ENCODE measurements around the gene STKLD1. TPM values are rescaled to one million over a fixed set of nuclear protein-coding genes. Genes with fewer than 3 reads are reported as not detected.

STKLD1 gene
- total RNA-seq, 1 donor = 0.72 TPM

- H4K20me1 ChIP-seq (ENCODE audit: insufficient read depth, low read length) = no peaks in the 10 kb centered on the region
- peak within 1 kb of the TSS; percentile 20 for H2AFZ ChIP-seq (ENCODE audit: low read length)
- no peak within 1 kb of the TSS for H3K4me3 ChIP-seq (ENCODE audit: insufficient read depth, low read length)
- TF ChIP-seq, protein P1, sequence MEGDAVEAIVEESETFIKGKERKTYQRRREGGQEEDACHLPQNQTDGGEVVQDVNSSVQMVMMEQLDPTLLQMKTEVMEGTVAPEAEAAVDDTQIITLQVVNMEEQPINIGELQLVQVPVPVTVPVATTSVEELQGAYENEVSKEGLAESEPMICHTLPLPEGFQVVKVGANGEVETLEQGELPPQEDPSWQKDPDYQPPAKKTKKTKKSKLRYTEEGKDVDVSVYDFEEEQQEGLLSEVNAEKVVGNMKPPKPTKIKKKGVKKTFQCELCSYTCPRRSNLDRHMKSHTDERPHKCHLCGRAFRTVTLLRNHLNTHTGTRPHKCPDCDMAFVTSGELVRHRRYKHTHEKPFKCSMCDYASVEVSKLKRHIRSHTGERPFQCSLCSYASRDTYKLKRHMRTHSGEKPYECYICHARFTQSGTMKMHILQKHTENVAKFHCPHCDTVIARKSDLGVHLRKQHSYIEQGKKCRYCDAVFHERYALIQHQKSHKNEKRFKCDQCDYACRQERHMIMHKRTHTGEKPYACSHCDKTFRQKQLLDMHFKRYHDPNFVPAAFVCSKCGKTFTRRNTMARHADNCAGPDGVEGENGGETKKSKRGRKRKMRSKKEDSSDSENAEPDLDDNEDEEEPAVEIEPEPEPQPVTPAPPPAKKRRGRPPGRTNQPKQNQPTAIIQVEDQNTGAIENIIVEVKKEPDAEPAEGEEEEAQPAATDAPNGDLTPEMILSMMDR (IDR thresholded peaks at IDR 0.05; ENCODE audit: extremely low read depth, low read depth, low read length) = peak; percentile 24
- peak; percentile 82 for DNase-seq (ENCODE audit: insufficient read length, low spot score, missing footprints)
- peaks cover 2% of the 10 kb centered on the region for H3K4me1 ChIP-seq (ENCODE audit: insufficient read depth, low read length)
- no peaks in the 10 kb centered on the region for H3K9me3 ChIP-seq (ENCODE audit: low read depth, low read length)
- no peaks in the 10 kb centered on the region for H3K36me3 ChIP-seq (ENCODE audit: insufficient read depth, low read length)
- peaks cover 7% of the 10 kb centered on the region for H3K79me2 ChIP-seq (ENCODE audit: insufficient read depth, low read length)
- peaks cover 2% of the 10 kb centered on the region for H3K27me3 ChIP-seq (ENCODE audit: insufficient read depth, low read length)
- H3K4me2 ChIP-seq (ENCODE audit: insufficient read depth, low read length) = no peak within 1 kb of the TSS
- no peak within 1 kb of the TSS for H3K27ac ChIP-seq (ENCODE audit: low read depth, low read length)
Measured at GRCh38 chr9:133421615-133422542, 45.7 kb downstream of the STKLD1 start, which contains the start of gene ADAMTS13. Gene ADAMTS13 (plus strand): TSS chr9:133422367. CDS start chr9:133422444, 77 bp downstream.

DNA sequence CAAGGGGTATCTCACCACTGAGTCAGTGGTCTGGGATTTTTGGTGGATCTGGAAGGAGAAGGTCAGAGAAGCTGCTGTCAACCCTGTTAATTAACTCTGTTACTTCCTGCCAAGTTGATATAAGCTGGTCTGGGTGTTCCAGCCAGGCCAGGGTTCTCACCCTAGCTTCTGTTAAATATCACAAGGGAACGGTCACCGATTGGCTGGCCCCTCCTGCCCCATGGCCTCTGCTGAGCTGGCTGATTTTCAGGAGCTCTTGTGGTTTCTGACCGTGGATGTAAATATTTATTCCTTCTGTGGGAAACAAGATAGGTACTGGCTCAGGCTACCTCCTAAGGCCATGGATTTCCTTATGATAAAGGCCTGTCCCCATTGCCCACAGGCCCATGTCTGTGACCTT lies 47.0 kb downstream of the STKLD1 start:
- no peak overlapping the region for H3K4me2 ChIP-seq (ENCODE audit: insufficient read depth, low read length)
- H4K20me1 ChIP-seq (ENCODE audit: insufficient read depth, low read length) = no peaks in the 10 kb centered on the region
- H3K4me3 ChIP-seq (ENCODE audit: insufficient read depth, low read length) = no peak overlapping the region
- H3K27me3 ChIP-seq (ENCODE audit: insufficient read depth, low read length) = peaks cover 15% of the 10 kb centered on the region
- H3K4me1 ChIP-seq (ENCODE audit: insufficient read depth, low read length) = no peaks in the 10 kb centered on the region
- no peak overlapping the region for H3K27ac ChIP-seq (ENCODE audit: low read depth, low read length)
- H3K79me2 ChIP-seq (ENCODE audit: insufficient read depth, low read length) = no peaks in the 10 kb centered on the region
- TF ChIP-seq, protein P1 (IDR thresholded peaks at IDR 0.05; ENCODE audit: extremely low read depth, low read depth, low read length) = no peak
- H2AFZ ChIP-seq (ENCODE audit: low read length) = no peak overlapping the region
- H3K9me3 ChIP-seq (ENCODE audit: low read depth, low read length) = no peaks in the 10 kb centered on the region
- no peaks in the 10 kb centered on the region for H3K36me3 ChIP-seq (ENCODE audit: insufficient read depth, low read length)
- DNase-seq (ENCODE audit: insufficient read length, low spot score, missing footprints) = peak; percentile 74

GRCh38 chr9:133424187-133424586 lies 48.0 kb downstream of the STKLD1 start:
- Histone ChIP-seq H4K20me1 (ENCODE audit: insufficient read depth, low read length) (no peaks in the 10 kb centered on the region), H3K4me2 (ENCODE audit: insufficient read depth, low read length) (no peak overlapping the region), H3K79me2 (ENCODE audit: insufficient read depth, low read length) (no peaks in the 10 kb centered on the region), H3K4me3 (ENCODE audit: insufficient read depth, low read length) (no peak overlapping the region), H3K36me3 (ENCODE audit: insufficient read depth, low read length) (no peaks in the 10 kb centered on the region), H3K27ac (ENCODE audit: low read depth, low read length) (no peak overlapping the region), H3K27me3 (ENCODE audit: insufficient read depth, low read length) (peaks cover 15% of the 10 kb centered on the region), H3K4me1 (ENCODE audit: insufficient read depth, low read length) (no peaks in the 10 kb centered on the region), H2AFZ (ENCODE audit: low read length) (no peak overlapping the region), H3K9me3 (ENCODE audit: low read depth, low read length) (no peaks in the 10 kb centered on the region)
- DNase-seq (ENCODE audit: insufficient read length, low spot score, missing footprints) = no peak
- TF ChIP-seq, protein P1 (IDR thresholded peaks at IDR 0.05; ENCODE audit: extremely low read depth, low read depth, low read length) = no peak

DNA sequence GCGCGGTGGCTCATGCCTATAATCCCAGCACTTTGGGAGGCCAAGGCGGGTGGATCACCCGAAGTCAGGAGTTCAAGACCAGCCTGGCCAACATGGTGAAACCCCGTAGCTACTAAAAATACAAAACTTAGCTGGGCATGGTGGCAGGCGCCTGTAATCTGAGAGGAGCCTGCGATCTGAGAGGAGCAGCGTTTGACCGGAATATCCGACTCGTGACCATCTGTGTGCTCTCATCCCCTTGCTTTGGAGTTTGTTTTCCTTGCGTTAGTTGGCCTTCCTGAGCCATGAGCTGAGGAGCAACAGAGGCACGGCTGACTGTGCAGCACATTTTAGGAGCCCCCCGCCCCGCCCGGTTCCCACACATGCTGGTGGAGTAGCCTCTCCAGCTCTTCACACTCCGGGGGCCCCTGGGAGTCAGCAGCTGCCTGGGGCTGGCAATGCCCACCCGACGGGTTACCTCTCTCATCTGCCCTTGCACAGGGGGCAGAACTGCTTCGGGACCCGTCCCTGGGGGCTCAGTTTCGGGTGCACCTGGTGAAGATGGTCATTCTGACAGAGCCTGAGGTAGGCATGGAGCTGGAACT lies 49.0 kb downstream of the STKLD1 start:
- no peaks in the 10 kb centered on the region for H3K36me3 ChIP-seq (ENCODE audit: insufficient read depth, low read length)

More for the DNA sequence above, 49.0 kb downstream of the STKLD1 start:
- TF ChIP-seq, protein P1 (IDR thresholded peaks at IDR 0.05; ENCODE audit: extremely low read depth, low read depth, low read length) = no peak
- H3K4me1 ChIP-seq (ENCODE audit: insufficient read depth, low read length) = no peaks in the 10 kb centered on the region
- H4K20me1 ChIP-seq (ENCODE audit: insufficient read depth, low read length) = no peaks in the 10 kb centered on the region
- peaks cover 19% of the 10 kb centered on the region for H3K27me3 ChIP-seq (ENCODE audit: insufficient read depth, low read length)
- H2AFZ ChIP-seq (ENCODE audit: low read length) = no peak overlapping the region
- no peak overlapping the region for H3K4me2 ChIP-seq (ENCODE audit: insufficient read depth, low read length)
- no peak overlapping the region for H3K4me3 ChIP-seq (ENCODE audit: insufficient read depth, low read length)
- no peaks in the 10 kb centered on the region for H3K9me3 ChIP-seq (ENCODE audit: low read depth, low read length)
- no peaks in the 10 kb centered on the region for H3K79me2 ChIP-seq (ENCODE audit: insufficient read depth, low read length)
- DNase-seq (ENCODE audit: insufficient read length, low spot score, missing footprints) = no peak
- no peak overlapping the region for H3K27ac ChIP-seq (ENCODE audit: low read depth, low read length)
